ENCODE results near the gene RNF150. TPM values are rescaled to one million over a fixed set of nuclear protein-coding genes. Genes with fewer than 3 reads are reported as not detected.

Gene RNF150
- total and polyA plus RNA-seq, 2 of the 8 experiments (the other 6 are each of a cell fraction or from before 2014, with no cell fraction given): 3.4 to 4.8 TPM

DNA sequence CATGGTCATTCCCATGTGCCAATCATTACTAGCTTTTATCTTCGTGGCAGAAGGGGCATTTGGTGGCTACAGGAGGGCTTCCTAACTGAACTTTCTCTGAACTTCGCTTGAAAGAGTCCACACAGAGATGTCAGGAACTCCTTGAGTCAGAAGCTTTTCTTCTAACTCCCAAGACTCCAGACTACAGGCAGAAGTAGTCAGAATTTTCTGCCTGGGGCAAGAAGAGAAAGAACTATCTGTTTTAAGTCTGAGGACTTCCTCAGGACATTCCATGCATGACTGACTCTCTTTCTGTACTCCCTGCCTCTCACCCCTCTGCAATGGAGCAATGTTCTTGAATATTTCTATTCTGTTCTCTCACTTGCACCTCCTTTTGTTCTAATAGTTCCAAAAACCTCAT is 206.6 kb downstream of the RNF150 start:
- POLR2A ChIA-PET (ENCODE audit: partially characterized antibody): no interaction called here
- no peak overlapping the region for H3K4ac ChIP-seq (replicated peaks; ENCODE audit: insufficient read length, low read depth, low read length)
- TF ChIP-seq KDM1A (IDR thresholded peaks at IDR 0.05; ENCODE audit: borderline replicate concordance, low read length) (no peak), CHD2 (IDR thresholded peaks at IDR 0.05; ENCODE audit: low read length) (no peak), TCF12 (IDR thresholded peaks at IDR 0.05; ENCODE audit: low read depth, low read length) (no peak), CHD1 (IDR thresholded peaks at IDR 0.05; ENCODE audit: low read depth, low read length) (no peak), POU5F1 (IDR thresholded peaks at IDR 0.05; ENCODE audit: low read depth, low read length) (no peak), KDM5A (IDR thresholded peaks at IDR 0.05; ENCODE audit: low read length) (no peak), EZH2 (IDR thresholded peaks at IDR 0.05; ENCODE audit: low read depth, low read length, severe bottlenecking) (no peak), TAF1 (IDR thresholded peaks at IDR 0.05; ENCODE audit: low read depth, low read length) (no peak), NANOG (IDR thresholded peaks at IDR 0.05; ENCODE audit: insufficient read depth, low read depth, low read length, poor library complexity, severe bottlenecking) (no peak), SIX5 (IDR thresholded peaks at IDR 0.05; ENCODE audit: low read depth, low read length) (no peak), TAF7 (optimal IDR thresholded peaks at IDR 0.05; ENCODE audit: borderline replicate concordance, low read depth, low read length) (no peak), SAP30 (IDR thresholded peaks at IDR 0.05; ENCODE audit: insufficient read depth, insufficient replicate concordance, low read length) (no peak), BACH1 (IDR thresholded peaks at IDR 0.05; ENCODE audit: low read length) (no peak), HDAC6 (IDR thresholded peaks at IDR 0.05; ENCODE audit: low read depth, low read length) (no peak), SP4 (IDR thresholded peaks at IDR 0.05; ENCODE audit: low read length) (no peak)
- TF ChIP-seq, protein P1, sequence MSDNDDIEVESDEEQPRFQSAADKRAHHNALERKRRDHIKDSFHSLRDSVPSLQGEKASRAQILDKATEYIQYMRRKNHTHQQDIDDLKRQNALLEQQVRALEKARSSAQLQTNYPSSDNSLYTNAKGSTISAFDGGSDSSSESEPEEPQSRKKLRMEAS (IDR thresholded peaks at IDR 0.05): no peak

More for the DNA sequence above, 206.6 kb downstream of the RNF150 start:
- Histone ChIP-seq H3K4me2 (ENCODE audit: insufficient read depth in 1 of 2, low read depth in 2 of 2, low read length in 2 of 2) (no peak overlapping the region), H3K4me1 (replicated peaks in 1 of 4; ENCODE audit: control insufficient read depth in 3 of 4, insufficient read depth in 4 of 4, low read length in 3 of 4) (peaks cover 0 to 5% (median 4%) of the 10 kb centered on the region in 4 experiments; a peak in 6 of 7 replicates), H3K79me1 (ENCODE audit: low read depth, low read length) (no peaks in the 10 kb centered on the region), H3K27ac (ENCODE audit: low read depth, low read length) (no peak overlapping the region), H2AFZ (ENCODE audit: low read length) (no peak overlapping the region), H3K27me3 (replicated peaks in 1 of 4; ENCODE audit: control insufficient read depth in 3 of 4, extremely low read depth in 1 of 4, insufficient read depth in 3 of 4, low read length in 3 of 4) (no peaks in the 10 kb centered on the region), H2BK12ac (ENCODE audit: low read depth, low read length) (no peak overlapping the region), H3K9me3 (ENCODE audit: insufficient read depth in 2 of 2, low read depth in 1 of 2, low read length in 1 of 2) (no peaks in the 10 kb centered on the region), H3K36me3 (ENCODE audit: control insufficient read depth in 2 of 4, insufficient read depth in 4 of 4, low read length in 3 of 4) (no peaks in the 10 kb centered on the region), H3K18ac (ENCODE audit: extremely low read depth, low read length) (no peak overlapping the region), H4K5ac (ENCODE audit: insufficient read length, low read depth, low read length) (no peak overlapping the region), H2BK5ac (ENCODE audit: low read depth, low read length) (no peak overlapping the region), H3K23ac (ENCODE audit: insufficient read length) (no peak overlapping the region), H4K8ac (ENCODE audit: extremely low read depth, insufficient read depth, low read length) (no peak overlapping the region), H4K91ac (replicated peaks; ENCODE audit: insufficient read length, low read length) (no peak overlapping the region), H4K20me1 (replicated peaks in 1 of 2; ENCODE audit: control insufficient read depth in 1 of 2, insufficient read depth in 2 of 2, low read length in 2 of 2) (no peaks in the 10 kb centered on the region), H3K56ac (replicated peaks; ENCODE audit: insufficient read length, low read depth, low read length) (no peak overlapping the region), H3K14ac (ENCODE audit: insufficient read length) (no peak overlapping the region), H2BK20ac (ENCODE audit: low read length) (no peak overlapping the region), H2BK15ac (ENCODE audit: low read length) (no peak overlapping the region), H3K79me2 (ENCODE audit: control insufficient read depth in 1 of 2, insufficient read depth in 2 of 2, low read length in 2 of 2) (no peaks in the 10 kb centered on the region), H3K9ac (replicated peaks in 1 of 4; ENCODE audit: extremely low read depth in 1 of 4, low read depth in 3 of 4, low read length in 3 of 4) (no peak overlapping the region), H3K23me2 (ENCODE audit: low read depth, low read length) (no peaks in the 10 kb centered on the region), H2BK120ac (replicated peaks; ENCODE audit: low read depth, low read length) (no peak overlapping the region), H3K4me3 (ENCODE audit: extremely low read depth in 1 of 4, insufficient read depth in 2 of 4, low read depth in 3 of 4, low read length in 4 of 4) (no peak overlapping the region), H2AK5ac (ENCODE audit: low read depth, low read length) (no peak overlapping the region)
- CTCF ChIA-PET (ENCODE audit: partially characterized antibody): interaction anchor here (0.6 to 0.7 kb wide), 2 partner anchors 13 to 29 kb away, joined by 3 read pairs; no protein-coding TSS in a partner anchor
- WGBS, 2 experiments (ENCODE audit: extremely low coverage in 1 of 2, insufficient coverage in 1 of 2, insufficient read length in 1 of 2, insufficient replicate concordance in 2 of 2, low coverage in 1 of 2, low lambda C conversion rate in 2 of 2, missing lambda C conversion rate in 1 of 2): 91% methylated on average over 2 of the region's 2 CpGs; no CpG with 5 or more reads in 1 of the 2 experiments
- FAIRE-seq (no peak), DNase-seq (ENCODE audit: low read depth in 1 of 2, low spot score in 2 of 2) (no peak)

Data from H1 (cell line).